WTC11 (cell line): ENCODE measurements around the gene LRRC8C. TPM values are rescaled to one million over a fixed set of nuclear protein-coding genes. Genes with fewer than 3 reads are reported as not detected.
"Not testable (repeated sequence)": the region's sequence is repeated elsewhere in the genome, so short reads cannot be mapped to it uniquely, and the experiment has no call there.

ENCODE experiments used
- ATAC-seq: fragments of 200-7000 bp; cut with Tn5 transposase; 2 replicates; pipeline ENCODE4 v1.10.0; 2021; ENCODE audit warnings: mild to moderate bottlenecking, moderate library complexity
- CTCF ChIA-PET: fragments of 300-600 bp; sonication (Branson Sonifier 250); formaldehyde crosslinking; loops from one replicate; lab custom pipeline; 2021; ENCODE audit warnings: antibody characterized with exemption; lab: Charles Lee
- POLR2A ChIA-PET: fragments of 350-600 bp; sonication (Branson Sonifier 250); formaldehyde crosslinking; loops from one replicate; lab custom pipeline; 2021; ENCODE audit warnings: antibody characterized with exemption; lab: Charles Lee
- DNase-seq: peaks from one replicate; pipeline ENCODE4 v3.0.0; 2021; ENCODE audit warnings: low spot score
- H3K27ac Mint-ChIP-seq: 2 replicates; pipeline ENCODE4 v1.8.0; 2021; ENCODE audit warnings: mixed read lengths
- H3K27me3 Mint-ChIP-seq: 2 replicates; pipeline ENCODE4 v1.8.0; 2021; ENCODE audit warnings: low read depth, mild to moderate bottlenecking, moderate library complexity, mixed read lengths
- H3K36me3 Mint-ChIP-seq: 2 replicates; pipeline ENCODE4 v1.8.0; 2021; ENCODE audit warnings: mixed read lengths
- H3K4me1 Mint-ChIP-seq: 2 replicates; pipeline ENCODE4 v1.8.0; 2022; ENCODE audit warnings: mixed read lengths
- H3K4me3 Mint-ChIP-seq: 2 replicates; pipeline ENCODE4 v1.8.0; 2021; ENCODE audit warnings: mild to moderate bottlenecking, moderate library complexity, mixed read lengths
- H3K9me3 Mint-ChIP-seq: 2 replicates; pipeline ENCODE4 v1.8.0; 2021; ENCODE audit warnings: mixed read lengths
- ATF1 ChIP-seq: sonication (generic); formaldehyde crosslinking; IDR thresholded peaks from 2 replicates; pipeline ENCODE4 v1.8.1; 2023; ENCODE audit warnings: mild to moderate bottlenecking, moderate library complexity, missing genetic modification reagents
- CREM ChIP-seq: sonication (generic); formaldehyde crosslinking; IDR thresholded peaks from 2 replicates; pipeline ENCODE4 v1.8.1; 2022; ENCODE audit warnings: mild to moderate bottlenecking, missing genetic modification reagents, moderate library complexity
- ELF4 ChIP-seq: sonication (generic); formaldehyde crosslinking; IDR thresholded peaks from 2 replicates; pipeline ENCODE4 v1.8.1; 2022; ENCODE audit warnings: low read depth, mild to moderate bottlenecking, moderate library complexity, missing genetic modification reagents
- GABPB1 ChIP-seq: sonication (generic); formaldehyde crosslinking; IDR thresholded peaks from 2 replicates; pipeline ENCODE4 v1.8.1; 2023; ENCODE audit warnings: mild to moderate bottlenecking, missing genetic modification reagents
- GRHL2 ChIP-seq: fragments of 250-450 bp; sonication (Bioruptor Pico); IDR thresholded peaks from 2 replicates; pipeline ENCODE4 v1.8.0; 2022; ENCODE audit warnings: mild to moderate bottlenecking, moderate library complexity; ENCODE audit not compliant: insufficient replicate concordance, severe bottlenecking
- JUN ChIP-seq: sonication (generic); formaldehyde crosslinking; IDR thresholded peaks from 2 replicates; pipeline ENCODE4 v1.8.0; 2023; ENCODE audit warnings: mild to moderate bottlenecking, missing genetic modification reagents
- MXD4 ChIP-seq: fragments of 250-450 bp; sonication (Bioruptor Pico); IDR thresholded peaks from 2 replicates; pipeline ENCODE4 v1.8.0; 2021; ENCODE audit warnings: mild to moderate bottlenecking, moderate library complexity, borderline replicate concordance
- MYBL2 ChIP-seq: sonication (generic); formaldehyde crosslinking; IDR thresholded peaks from 2 replicates; pipeline ENCODE4 v1.8.1; 2023; ENCODE audit warnings: mild to moderate bottlenecking, moderate library complexity, missing genetic modification reagents
- NR3C1 ChIP-seq: sonication (generic); formaldehyde crosslinking; conservative IDR thresholded peaks from 2 replicates; pipeline ENCODE4 v1.8.1; 2023; ENCODE audit warnings: low read depth, mild to moderate bottlenecking, missing genetic modification reagents
- OVOL2 ChIP-seq: fragments of 250-450 bp; sonication (Bioruptor Pico); IDR thresholded peaks from 2 replicates; pipeline ENCODE4 v1.9.0; 2021; ENCODE audit warnings: mild to moderate bottlenecking, borderline replicate concordance
- PRRX2 ChIP-seq: fragments of 250-450 bp; sonication (Bioruptor Pico); IDR thresholded peaks from 2 replicates; pipeline ENCODE4 v1.8.0; 2021; ENCODE audit warnings: mild to moderate bottlenecking
- RORB ChIP-seq: fragments of 250-450 bp; sonication (Bioruptor Pico); IDR thresholded peaks from 2 replicates; pipeline ENCODE4 v1.9.0; 2021; ENCODE audit warnings: mild to moderate bottlenecking
- SP1 ChIP-seq: sonication (generic); formaldehyde crosslinking; conservative IDR thresholded peaks from 2 replicates; pipeline ENCODE4 v1.8.1; 2022; ENCODE audit warnings: missing genetic modification reagents
- ZNF138 ChIP-seq: sonication (generic); formaldehyde crosslinking; conservative IDR thresholded peaks from 2 replicates; pipeline ENCODE4 v1.8.1; 2022; ENCODE audit warnings: mild to moderate bottlenecking, moderate library complexity, missing genetic modification reagents
- ZNF219 ChIP-seq: sonication (generic); formaldehyde crosslinking; IDR thresholded peaks from 2 replicates; pipeline ENCODE4 v1.8.0; 2023; ENCODE audit warnings: missing genetic modification reagents, mild to moderate bottlenecking, borderline replicate concordance
- ZNF263 ChIP-seq: sonication (generic); formaldehyde crosslinking; IDR thresholded peaks from 2 replicates; pipeline ENCODE4 v1.8.1; 2022; ENCODE audit warnings: low read depth, mild to moderate bottlenecking, moderate library complexity, missing genetic modification reagents
- ZNF317 ChIP-seq: sonication (generic); formaldehyde crosslinking; IDR thresholded peaks from 2 replicates; pipeline ENCODE4 v1.8.1; 2023; ENCODE audit warnings: low read depth, mild to moderate bottlenecking, moderate library complexity, missing genetic modification reagents, borderline replicate concordance
- total RNA-seq: library from RNA; stranded (reverse); gene quantifications from 3 replicates; pipeline ENCODE4 v1.2.3, GENCODE V29; 2021
- TF ChIP-seq, protein P1 (sequence below): sonication (generic); formaldehyde crosslinking; IDR thresholded peaks from 2 replicates; pipeline ENCODE4 v1.8.0; 2023; ENCODE audit warnings: mild to moderate bottlenecking, missing genetic modification reagents

Gene LRRC8C
- total RNA-seq, 1 experiment from 2014 or later, result 1.8 TPM

DNA sequence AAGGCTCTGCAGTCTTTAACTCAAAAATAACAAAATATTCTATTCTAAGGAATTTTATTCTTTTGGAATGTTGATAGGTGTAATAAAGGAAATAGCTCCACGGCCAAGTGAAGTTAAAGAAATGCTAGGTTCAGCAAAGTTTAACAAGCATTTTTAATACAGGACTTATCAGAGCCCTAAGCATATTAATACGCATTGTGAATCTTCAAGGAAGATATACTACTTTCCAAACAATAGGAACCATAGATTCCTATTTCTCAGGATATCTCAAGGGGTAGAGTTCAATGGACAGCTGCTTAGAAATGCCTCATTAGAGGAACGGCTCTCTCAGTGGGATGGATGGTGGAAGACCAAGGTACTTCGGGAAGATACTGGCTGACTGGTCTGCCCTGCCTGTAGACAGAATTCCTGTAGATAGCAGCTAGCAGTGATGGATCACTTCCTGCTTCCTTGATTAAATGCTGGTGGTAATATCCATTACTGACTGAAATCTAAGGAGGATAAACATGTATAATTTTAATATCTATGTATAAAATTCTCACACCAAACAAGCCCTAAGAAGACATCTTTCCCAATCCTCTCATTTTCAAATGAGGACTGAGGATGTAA is 8.1 kb upstream of the LRRC8C start (continued):
- TF ChIP-seq, protein P1, sequence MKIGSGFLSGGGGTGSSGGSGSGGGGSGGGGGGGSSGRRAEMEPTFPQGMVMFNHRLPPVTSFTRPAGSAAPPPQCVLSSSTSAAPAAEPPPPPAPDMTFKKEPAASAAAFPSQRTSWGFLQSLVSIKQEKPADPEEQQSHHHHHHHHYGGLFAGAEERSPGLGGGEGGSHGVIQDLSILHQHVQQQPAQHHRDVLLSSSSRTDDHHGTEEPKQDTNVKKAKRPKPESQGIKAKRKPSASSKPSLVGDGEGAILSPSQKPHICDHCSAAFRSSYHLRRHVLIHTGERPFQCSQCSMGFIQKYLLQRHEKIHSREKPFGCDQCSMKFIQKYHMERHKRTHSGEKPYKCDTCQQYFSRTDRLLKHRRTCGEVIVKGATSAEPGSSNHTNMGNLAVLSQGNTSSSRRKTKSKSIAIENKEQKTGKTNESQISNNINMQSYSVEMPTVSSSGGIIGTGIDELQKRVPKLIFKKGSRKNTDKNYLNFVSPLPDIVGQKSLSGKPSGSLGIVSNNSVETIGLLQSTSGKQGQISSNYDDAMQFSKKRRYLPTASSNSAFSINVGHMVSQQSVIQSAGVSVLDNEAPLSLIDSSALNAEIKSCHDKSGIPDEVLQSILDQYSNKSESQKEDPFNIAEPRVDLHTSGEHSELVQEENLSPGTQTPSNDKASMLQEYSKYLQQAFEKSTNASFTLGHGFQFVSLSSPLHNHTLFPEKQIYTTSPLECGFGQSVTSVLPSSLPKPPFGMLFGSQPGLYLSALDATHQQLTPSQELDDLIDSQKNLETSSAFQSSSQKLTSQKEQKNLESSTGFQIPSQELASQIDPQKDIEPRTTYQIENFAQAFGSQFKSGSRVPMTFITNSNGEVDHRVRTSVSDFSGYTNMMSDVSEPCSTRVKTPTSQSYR (CRISPR knock-in tag), result no peak
- TF ChIP-seq NR3C1 (CRISPR knock-in tag), result no peak
- TF ChIP-seq ATF1 (CRISPR knock-in tag), result no peak
- TF ChIP-seq SP1 (CRISPR knock-in tag), result no peak
- no peak for TF ChIP-seq ELF4
- TF ChIP-seq CREM, result no peak
- no peak for TF ChIP-seq JUN (CRISPR knock-in tag)
- TF ChIP-seq MYBL2 (CRISPR knock-in tag), result no peak
- TF ChIP-seq ZNF138 (CRISPR knock-in tag), result no peak

DNA sequence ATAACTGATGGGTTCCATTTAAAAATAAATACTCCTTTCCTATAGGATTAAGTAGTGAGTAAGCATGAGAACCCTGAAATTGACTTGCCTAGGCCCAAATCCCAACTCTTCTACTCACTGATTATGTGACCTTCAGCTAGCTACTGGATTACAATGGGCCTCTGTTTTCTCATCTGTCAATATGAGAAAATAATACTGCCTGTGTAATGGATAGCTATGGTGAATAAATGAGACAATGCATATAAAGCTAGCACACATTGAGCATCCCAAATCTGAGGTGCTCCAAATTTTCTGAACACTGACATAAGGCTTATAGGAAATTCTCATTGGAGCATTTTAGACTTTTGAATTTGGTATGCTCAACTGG is 5.3 kb upstream of the LRRC8C start:
- H3K36me3 Mint-ChIP-seq, result no peaks in the 10 kb centered on the region
- no peak overlapping the region for H3K27ac Mint-ChIP-seq
- H3K9me3 Mint-ChIP-seq, result no peaks in the 10 kb centered on the region
- H3K27me3 Mint-ChIP-seq, result peaks cover 22% of the 10 kb centered on the region
- TF ChIP-seq ZNF219 (CRISPR knock-in tag), result no peak
- H3K4me3 Mint-ChIP-seq, result no peak overlapping the region
- no peak for DNase-seq
- H3K4me1 Mint-ChIP-seq, result peaks cover 7% of the 10 kb centered on the region
- ChIA-PET CTCF (interaction anchor here (5.1 kb wide), 1 partner anchor 136 kb away, joined by 36 read pairs; no protein-coding TSS in a partner anchor), POLR2A (no interaction called here)
- no peak for ATAC-seq

GRCh38 chr1:89629146-89629545 is 3.8 kb upstream of the LRRC8C start:
- Mint-ChIP-seq H3K9me3 (no peaks in the 10 kb centered on the region), H3K27ac (no peak overlapping the region), H3K36me3 (no peaks in the 10 kb centered on the region), H3K27me3 (peaks cover 30% of the 10 kb centered on the region), H3K4me1 (peaks cover 11% of the 10 kb centered on the region), H3K4me3 (no peak overlapping the region)
- TF ChIP-seq RORB (no peak), GABPB1 (CRISPR knock-in tag) (no peak), MXD4 (CRISPR knock-in tag) (no peak), CREM (no peak), GRHL2 (CRISPR knock-in tag) (no peak)
- ATAC-seq (no peak), DNase-seq (no peak)
- ChIA-PET POLR2A (no interaction called here), CTCF (interaction anchor here (1.6 to 5.1 kb wide), 2 partner anchors 134 to 146 kb away, joined by 3 to 36 read pairs; no protein-coding TSS in a partner anchor)

DNA sequence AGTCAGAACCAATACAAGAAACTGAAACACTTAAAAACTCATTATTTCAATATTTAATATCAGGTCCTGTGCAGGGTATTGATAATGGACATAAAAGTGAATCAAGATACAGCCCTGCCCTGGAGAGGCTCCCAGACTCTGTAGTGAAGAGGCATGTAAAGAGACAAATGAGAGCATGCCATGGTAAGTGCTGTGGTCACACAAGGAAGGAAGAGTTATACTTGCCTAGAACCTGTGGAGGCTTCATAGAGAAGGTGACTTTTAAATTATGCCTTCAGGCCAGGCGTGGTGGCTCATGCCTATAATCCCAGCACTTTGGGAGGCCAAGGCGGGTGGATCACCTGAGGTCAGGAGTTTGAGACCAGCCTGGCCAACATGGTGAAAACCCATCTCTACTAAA is 3.3 kb upstream of the LRRC8C start:
- peaks cover 35% of the 10 kb centered on the region for H3K27me3 Mint-ChIP-seq
- H3K9me3 Mint-ChIP-seq, H3K36me3 Mint-ChIP-seq, H3K27ac Mint-ChIP-seq, POLR2A ChIA-PET, ATAC-seq, H3K4me3 Mint-ChIP-seq, DNase-seq: not testable (repeated sequence)
- peaks cover 16% of the 10 kb centered on the region for H3K4me1 Mint-ChIP-seq
- CTCF ChIA-PET, result interaction anchor here (1.6 to 5.1 kb wide), 2 partner anchors 134 to 146 kb away, joined by 3 to 36 read pairs; no protein-coding TSS in a partner anchor

DNA sequence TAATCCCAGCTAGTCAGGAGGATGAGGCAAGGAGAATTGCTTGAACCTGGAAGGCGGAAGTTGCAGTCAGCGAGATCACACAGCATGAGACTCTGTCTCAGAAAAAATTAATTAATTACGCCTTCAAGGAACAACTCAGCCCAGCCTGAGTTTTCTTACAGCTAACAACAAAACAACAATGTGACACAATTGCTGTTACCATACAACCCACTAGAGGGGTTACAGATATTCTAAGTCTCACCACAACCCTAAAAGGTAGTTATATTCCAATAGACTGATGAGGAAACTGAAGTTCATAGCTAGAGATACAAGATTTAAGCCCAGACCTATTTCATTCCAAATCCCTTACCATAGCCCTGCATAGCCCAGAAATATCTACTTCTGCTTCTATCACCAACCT is 2.9 kb upstream of the LRRC8C start:
- POLR2A ChIA-PET, result no interaction called here
- no peak for TF ChIP-seq ATF1 (CRISPR knock-in tag)
- TF ChIP-seq ZNF317 (CRISPR knock-in tag), result no peak
- no peak for TF ChIP-seq OVOL2 (CRISPR knock-in tag)
- TF ChIP-seq ZNF263 (CRISPR knock-in tag), result no peak
- no peak for TF ChIP-seq PRRX2 (CRISPR knock-in tag)
- H3K27ac Mint-ChIP-seq, result no peak overlapping the region
- no peaks in the 10 kb centered on the region for H3K9me3 Mint-ChIP-seq
- no peak overlapping the region for H3K4me3 Mint-ChIP-seq
- DNase-seq (no peak), ATAC-seq (no peak)
- H3K4me1 Mint-ChIP-seq, result peaks cover 18% of the 10 kb centered on the region
- H3K36me3 Mint-ChIP-seq, result no peaks in the 10 kb centered on the region
- H3K27me3 Mint-ChIP-seq, result peaks cover 39% of the 10 kb centered on the region
- CTCF ChIA-PET, result interaction anchor here (1.6 to 5.1 kb wide), 2 partner anchors 133 to 147 kb away, joined by 3 to 36 read pairs; no protein-coding TSS in a partner anchor
